Mesendoderm (in vitro differentiated cells): ENCODE results near the gene STAB2.

Source experiments
- DNase-seq: peaks from one replicate; pipeline ENCODE4 v3.0.0; 2013
- H2AK5ac ChIP-seq: 2 replicates; pipeline ENCODE4 v1.6.1; 2013; ENCODE audit warnings: low read length, inconsistent platforms
- H2BK120ac ChIP-seq: 2 replicates; pipeline ENCODE4 v1.6.1; 2013; ENCODE audit warnings: low read depth, mild to moderate bottlenecking, low read length, moderate library complexity, mixed read lengths
- H2BK15ac ChIP-seq: replicated peaks from 2 replicates; pipeline ENCODE4 v1.6.1; 2013; ENCODE audit warnings: low read depth, mild to moderate bottlenecking, moderate library complexity
- H2BK5ac ChIP-seq: 2 replicates; pipeline ENCODE4 v1.6.1; 2013; ENCODE audit warnings: low read length, inconsistent platforms
- H3K18ac ChIP-seq: 2 replicates; pipeline ENCODE4 v1.6.1; 2013; ENCODE audit warnings: mild to moderate bottlenecking, low read length, mixed read lengths
- H3K23ac ChIP-seq: one replicate; pipeline ENCODE4 v1.6.1; 2013; ENCODE audit warnings: low read length
- H3K27ac ChIP-seq: 2 replicates; pipeline ENCODE4 v1.5.1; 2013; ENCODE audit warnings: low read depth, mild to moderate bottlenecking, inconsistent platforms, low read length, moderate library complexity
- H3K27me3 ChIP-seq: 2 replicates; pipeline ENCODE4 v1.6.1; 2013; ENCODE audit warnings: low read length, control low read depth, mild to moderate bottlenecking, inconsistent platforms; ENCODE audit not compliant: insufficient read depth, poor library complexity
- H3K36me3 ChIP-seq: 2 replicates; pipeline ENCODE4 v1.6.1; 2013; ENCODE audit warnings: low read length, inconsistent platforms; ENCODE audit not compliant: control insufficient read depth, insufficient read depth
- H3K4ac ChIP-seq: one replicate; pipeline ENCODE4 v1.6.1; 2013; ENCODE audit warnings: low read depth, mild to moderate bottlenecking, low read length, moderate library complexity
- H3K4me1 ChIP-seq: 2 replicates; pipeline ENCODE4 v1.6.1; 2013; ENCODE audit warnings: low read depth, low read length, inconsistent platforms; ENCODE audit not compliant: control insufficient read depth
- H3K4me2 ChIP-seq: 2 replicates; pipeline ENCODE4 v1.6.1; 2013; ENCODE audit warnings: low read length
- H3K4me3 ChIP-seq: 2 replicates; pipeline ENCODE4 v1.5.1; 2013; ENCODE audit warnings: mild to moderate bottlenecking, low read length
- H3K56ac ChIP-seq: one replicate; pipeline ENCODE4 v1.6.1; 2013; ENCODE audit warnings: low read length
- H3K79me1 ChIP-seq: 2 replicates; pipeline ENCODE4 v1.6.1; 2013; ENCODE audit warnings: low read length, inconsistent platforms
- H3K79me2 ChIP-seq: 2 replicates; pipeline ENCODE4 v1.6.1; 2013; ENCODE audit warnings: mild to moderate bottlenecking, low read length; ENCODE audit not compliant: control insufficient read depth, insufficient read depth
- H3K9ac ChIP-seq: 2 replicates; pipeline ENCODE4 v1.6.1; 2013; ENCODE audit warnings: low read length, inconsistent platforms
- H4K5ac ChIP-seq: one replicate; pipeline ENCODE4 v1.6.1; 2013; ENCODE audit warnings: low read length
- H4K8ac ChIP-seq: one replicate; pipeline ENCODE4 v1.6.1; 2013; ENCODE audit warnings: low read depth, mild to moderate bottlenecking, control low read depth, low read length, moderate library complexity
- WGBS: extraction: QIAGEN DNeasy Blood & Tissue Kit; methylation state at CpG from one replicate; pipeline ENCODE4 v1.1.7; 2013; ENCODE audit warnings: low lambda C conversion rate, missing lambda C conversion rate; ENCODE audit not compliant: insufficient coverage; ENCODE audit errors: extremely low coverage; 5-methylcytosine and 5-hydroxymethylcytosine counted together

STAB2 gene

GRCh38 chr12:103623716-103624115 lies 36.6 kb downstream of the STAB2 start:
- no peak overlapping the region for H3K18ac ChIP-seq
- no peak overlapping the region for H4K8ac ChIP-seq
- no peaks in the 10 kb centered on the region for H3K79me2 ChIP-seq
- H3K4me3 ChIP-seq: no peak overlapping the region
- no peak overlapping the region for H3K23ac ChIP-seq
- no peak overlapping the region for H2BK120ac ChIP-seq
- no peaks in the 10 kb centered on the region for H3K79me1 ChIP-seq
- H3K4me1 ChIP-seq: no peaks in the 10 kb centered on the region
- H2BK5ac ChIP-seq: no peak overlapping the region
- no peak overlapping the region for H3K4ac ChIP-seq
- no peak overlapping the region for H3K27ac ChIP-seq
- H3K27me3 ChIP-seq: no peaks in the 10 kb centered on the region
- H3K9ac ChIP-seq: no peak overlapping the region
- H4K5ac ChIP-seq: no peak overlapping the region
- H3K56ac ChIP-seq: no peak overlapping the region
- H3K36me3 ChIP-seq: no peaks in the 10 kb centered on the region
- no peak overlapping the region for H2BK15ac ChIP-seq
- no peak overlapping the region for H3K4me2 ChIP-seq
- no CpG with 5 or more reads among the region's 6 CpGs for WGBS
- H2AK5ac ChIP-seq: no peak overlapping the region
- no peak for DNase-seq

- DNase-seq: peak; percentile 59
- Histone ChIP-seq H3K36me3 (no peaks in the 10 kb centered on the region), H3K18ac (no peak overlapping the region), H2BK5ac (no peak overlapping the region), H3K56ac (no peak overlapping the region), H3K4me2 (no peak overlapping the region), H3K9ac (no peak overlapping the region), H4K5ac (no peak overlapping the region), H2AK5ac (no peak overlapping the region), H3K4ac (no peak overlapping the region), H3K4me1 (no peaks in the 10 kb centered on the region), H3K79me2 (no peaks in the 10 kb centered on the region), H2BK120ac (no peak overlapping the region), H4K8ac (no peak overlapping the region), H3K27ac (no peak overlapping the region), H3K4me3 (no peak overlapping the region), H2BK15ac (no peak overlapping the region), H3K27me3 (no peaks in the 10 kb centered on the region), H3K23ac (no peak overlapping the region), H3K79me1 (no peaks in the 10 kb centered on the region)
- no CpG with 5 or more reads among the region's 4 CpGs for WGBS
These were observed 39.4 kb downstream of the STAB2 start for GRCh38 chr12:103626498-103626897.

GRCh38 chr12:103627189-103627855 lies 40.2 kb downstream of the STAB2 start:
- Histone ChIP-seq H2BK15ac (no peak overlapping the region), H2AK5ac (no peak overlapping the region), H3K4me1 (no peaks in the 10 kb centered on the region), H4K5ac (no peak overlapping the region), H2BK5ac (no peak overlapping the region), H2BK120ac (no peak overlapping the region), H3K9ac (no peak overlapping the region), H3K4me2 (no peak overlapping the region), H3K18ac (no peak overlapping the region), H3K4ac (no peak overlapping the region), H3K27me3 (no peaks in the 10 kb centered on the region), H3K27ac (no peak overlapping the region), H3K4me3 (no peak overlapping the region), H3K79me2 (no peaks in the 10 kb centered on the region), H4K8ac (no peak overlapping the region), H3K79me1 (no peaks in the 10 kb centered on the region), H3K36me3 (no peaks in the 10 kb centered on the region), H3K56ac (no peak overlapping the region), H3K23ac (no peak overlapping the region)
- no peak for DNase-seq
- no CpG with 5 or more reads among the region's 3 CpGs for WGBS

- Histone ChIP-seq H2BK15ac (no peak overlapping the region), H3K36me3 (no peaks in the 10 kb centered on the region), H3K4me1 (no peaks in the 10 kb centered on the region), H3K27me3 (no peaks in the 10 kb centered on the region), H3K56ac (no peak overlapping the region), H3K23ac (no peak overlapping the region), H3K18ac (no peak overlapping the region), H3K79me1 (no peaks in the 10 kb centered on the region), H3K4me2 (no peak overlapping the region), H2BK5ac (no peak overlapping the region), H3K79me2 (no peaks in the 10 kb centered on the region), H2BK120ac (no peak overlapping the region), H2AK5ac (no peak overlapping the region), H4K8ac (no peak overlapping the region), H3K27ac (no peak overlapping the region), H3K4ac (no peak overlapping the region), H3K4me3 (no peak overlapping the region), H4K5ac (no peak overlapping the region), H3K9ac (no peak overlapping the region)
- no CpG with 5 or more reads among the region's 15 CpGs for WGBS
- peak; percentile 87 for DNase-seq
These were observed 45.6 kb downstream of the STAB2 start for GRCh38 chr12:103632554-103633216.

GRCh38 chr12:103634732-103635131 lies 47.7 kb downstream of the STAB2 start:
- Histone ChIP-seq H4K5ac (no peak overlapping the region), H4K8ac (no peak overlapping the region), H3K9ac (no peak overlapping the region), H3K79me1 (no peaks in the 10 kb centered on the region), H2BK120ac (no peak overlapping the region), H3K27ac (no peak overlapping the region), H3K79me2 (no peaks in the 10 kb centered on the region), H3K56ac (no peak overlapping the region), H3K4me2 (no peak overlapping the region), H3K18ac (no peak overlapping the region), H3K27me3 (no peaks in the 10 kb centered on the region), H2BK15ac (no peak overlapping the region), H3K4me3 (no peak overlapping the region), H3K23ac (no peak overlapping the region), H2AK5ac (no peak overlapping the region), H2BK5ac (no peak overlapping the region), H3K36me3 (no peaks in the 10 kb centered on the region), H3K4me1 (no peaks in the 10 kb centered on the region), H3K4ac (no peak overlapping the region)
- WGBS: no CpG with 5 or more reads among the region's 4 CpGs
- no peak for DNase-seq

GRCh38 chr12:103635419-103635818 lies 48.3 kb downstream of the STAB2 start:
- H2BK120ac ChIP-seq: no peak overlapping the region
- no CpG with 5 or more reads among the region's 4 CpGs for WGBS
- H3K79me1 ChIP-seq: no peaks in the 10 kb centered on the region

More at GRCh38 chr12:103635419-103635818, 48.3 kb downstream of the STAB2 start:
- H3K36me3 ChIP-seq: no peaks in the 10 kb centered on the region
- no peak overlapping the region for H3K56ac ChIP-seq
- H3K9ac ChIP-seq: no peak overlapping the region
- no peak overlapping the region for H4K8ac ChIP-seq
- no peak overlapping the region for H3K4me2 ChIP-seq
- no peak for DNase-seq
- no peak overlapping the region for H3K23ac ChIP-seq
- no peaks in the 10 kb centered on the region for H3K4me1 ChIP-seq
- no peaks in the 10 kb centered on the region for H3K79me2 ChIP-seq
- no peak overlapping the region for H3K4me3 ChIP-seq
- no peak overlapping the region for H4K5ac ChIP-seq
- no peaks in the 10 kb centered on the region for H3K27me3 ChIP-seq
- H3K4ac ChIP-seq: no peak overlapping the region
- H3K18ac ChIP-seq: no peak overlapping the region
- no peak overlapping the region for H2AK5ac ChIP-seq
- no peak overlapping the region for H2BK15ac ChIP-seq
- no peak overlapping the region for H3K27ac ChIP-seq
- H2BK5ac ChIP-seq: no peak overlapping the region
